Cerebellar nuclear complex (tissue), 1 donor: ENCODE measurements around the gene LYRM1.
"Not testable (repeated sequence)": the region's sequence is repeated elsewhere in the genome, so short reads cannot be mapped to it uniquely, and the experiment has no call there.

ENCODE experiments used
- DNase-seq, 2 experiments: peaks; one replicate each; lab custom pipeline; 2025; lab: John Stamatoyannopoulos, UW

The LYRM1 gene

GRCh38 chr16:20900299-20901067, at the start of gene LYRM1, which contains the start of gene DCUN1D3:
TSS of gene LYRM1 (plus strand) at chr16:20900771. CDS start at chr16:20915556, 14,785 bp downstream.
TSS of gene DCUN1D3 (minus strand) at chr16:20900358. CDS start at chr16:20862538, 37,820 bp downstream.
- DNase-seq, result peak; percentile 63 to 77

- no peak for DNase-seq
These were observed 49.6 kb upstream of the LYRM1 start for GRCh38 chr16:20850981-20851380.

- no peak for DNase-seq
These were observed 49.0 kb upstream of the LYRM1 start for GRCh38 chr16:20851601-20852000.

GRCh38 chr16:20853143-20853542, 47.4 kb upstream of the LYRM1 start:
- no peak for DNase-seq

GRCh38 chr16:20853981-20854620, 46.5 kb upstream of the LYRM1 start:
- DNase-seq, result no peak

- no peak for DNase-seq
These were observed 45.6 kb upstream of the LYRM1 start for GRCh38 chr16:20854963-20855362.

GRCh38 chr16:20857281-20857680, 43.3 kb upstream of the LYRM1 start:
- DNase-seq, result no peak

GRCh38 chr16:20859229-20859628, 41.3 kb upstream of the LYRM1 start:
- no peak for DNase-seq

GRCh38 chr16:20859699-20860098, 40.9 kb upstream of the LYRM1 start:
- DNase-seq, result no peak

- no peak for DNase-seq
These were observed 40.2 kb upstream of the LYRM1 start for GRCh38 chr16:20860361-20860760.

GRCh38 chr16:20860995-20861394, 39.6 kb upstream of the LYRM1 start:
- not testable (repeated sequence) for DNase-seq

- no peak for DNase-seq
These were observed 38.2 kb upstream of the LYRM1 start for GRCh38 chr16:20862162-20862960.

- not testable (repeated sequence) for DNase-seq
These were observed 36.2 kb upstream of the LYRM1 start for GRCh38 chr16:20864376-20864775.

GRCh38 chr16:20865420-20866131, 35.0 kb upstream of the LYRM1 start:
- DNase-seq, result no peak

- no peak for DNase-seq
These were observed 34.3 kb upstream of the LYRM1 start for GRCh38 chr16:20866145-20866772.

- DNase-seq, result no peak
These were observed 33.8 kb upstream of the LYRM1 start for GRCh38 chr16:20866801-20867200.

- no peak for DNase-seq
These were observed 33.0 kb upstream of the LYRM1 start for GRCh38 chr16:20867585-20867984.

- DNase-seq, result no peak
These were observed 31.7 kb upstream of the LYRM1 start for GRCh38 chr16:20868890-20869289.

GRCh38 chr16:20870122-20870820, 30.3 kb upstream of the LYRM1 start:
- DNase-seq, result no peak

GRCh38 chr16:20871258-20871657, 29.3 kb upstream of the LYRM1 start:
- no peak for DNase-seq
